22Rv1 (cell line): ENCODE results near the gene GYPA.
"Not testable (repeated sequence)": the region's sequence is repeated elsewhere in the genome, so short reads cannot be mapped to it uniquely, and the experiment has no call there.

ENCODE experiments used
- H3K27ac ChIP-seq: fragments of 450-650 bp; 2 replicates; pipeline ENCODE4 v1.5.1; 2017
- CTCF ChIP-seq: fragments of 450-650 bp; IDR thresholded peaks from 2 replicates; pipeline ENCODE4 v1.5.1; 2017; ENCODE audit warnings: mild to moderate bottlenecking
- ZFX ChIP-seq: fragments of 450-650 bp; IDR thresholded peaks from 2 replicates; pipeline ENCODE4 v1.6.1; 2017; ENCODE audit warnings: antibody characterized with exemption, borderline replicate concordance

The GYPA gene

GRCh38 chr4:144140594-144141295 lies at the start of gene GYPA:
Gene GYPA (minus strand): TSS chr4:144140718. CDS start chr4:144140635, 83 bp downstream.
- H3K27ac ChIP-seq = not testable (repeated sequence)

- TF ChIP-seq CTCF (no peak), ZFX (no peak)
- no peak overlapping the region for H3K27ac ChIP-seq
Measured at GRCh38 chr4:144190009-144190408, 49.5 kb upstream of the GYPA start.

GRCh38 chr4:144189121-144189520 lies 48.6 kb upstream of the GYPA start:
- H3K27ac ChIP-seq = no peak overlapping the region
- no peak for TF ChIP-seq CTCF
- no peak for TF ChIP-seq ZFX

GRCh38 chr4:144185086-144185485 lies 44.6 kb upstream of the GYPA start:
- no peak overlapping the region for H3K27ac ChIP-seq
- TF ChIP-seq ZFX = no peak
- no peak for TF ChIP-seq CTCF

- H3K27ac ChIP-seq = no peak overlapping the region
- TF ChIP-seq ZFX (no peak), CTCF (no peak)
Measured at GRCh38 chr4:144183165-144183564, 42.6 kb upstream of the GYPA start.

- no peak for TF ChIP-seq ZFX
- no peak for TF ChIP-seq CTCF
Measured at GRCh38 chr4:144181391-144181790, 40.9 kb upstream of the GYPA start.

DNA sequence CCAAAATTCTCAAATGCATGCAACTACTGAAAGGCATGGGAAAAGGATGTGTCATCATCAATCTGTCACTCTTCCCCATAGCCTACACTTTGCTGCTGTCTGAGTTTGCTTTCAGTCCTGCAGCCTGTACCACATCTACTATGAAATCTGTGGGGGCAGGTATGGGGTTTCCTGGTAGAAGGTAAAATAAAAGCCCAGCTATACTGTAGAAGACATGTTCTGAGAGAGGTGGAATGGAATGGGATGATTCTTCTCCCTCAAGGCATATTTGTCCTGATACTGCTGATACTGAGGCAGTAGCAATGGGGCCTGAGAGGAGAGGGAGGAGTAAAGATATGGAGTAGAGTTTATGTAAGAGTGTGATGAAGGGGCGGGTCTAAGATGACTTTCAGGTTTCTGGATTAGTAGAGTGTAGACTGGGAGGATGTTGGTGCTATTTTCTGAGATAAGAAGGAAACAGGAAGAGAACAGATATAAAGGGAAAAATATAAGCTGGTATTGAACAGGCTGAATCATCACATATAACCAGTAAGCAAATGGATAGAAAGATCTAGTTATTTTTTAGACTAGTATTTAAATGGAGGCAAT lies 38.7 kb upstream of the GYPA start:
- TF ChIP-seq CTCF (no peak), ZFX (no peak)
- H3K27ac ChIP-seq = no peak overlapping the region

More at GRCh38 chr4:144181391-144181790, 40.9 kb upstream of the GYPA start:
- no peak overlapping the region for H3K27ac ChIP-seq

DNA sequence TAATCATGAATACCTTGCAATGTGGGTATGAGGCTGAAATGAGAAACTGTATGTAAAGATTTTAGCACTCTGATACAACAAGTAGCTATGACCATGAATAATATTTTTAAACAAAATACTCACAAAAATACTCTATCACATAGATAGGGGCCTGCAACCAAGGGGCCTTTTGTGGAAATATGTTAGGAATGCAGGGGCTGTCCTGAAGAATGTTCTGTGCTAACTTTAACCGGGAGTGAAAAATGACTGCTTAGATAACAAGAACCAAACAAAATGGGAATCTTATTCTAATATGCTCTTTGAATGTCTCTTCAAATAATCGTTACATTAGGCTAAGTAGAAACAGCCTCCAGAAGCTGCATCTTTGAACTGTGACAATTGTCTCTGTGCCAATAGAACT lies 37.9 kb upstream of the GYPA start:
- no peak for TF ChIP-seq ZFX
- no peak for TF ChIP-seq CTCF
- no peak overlapping the region for H3K27ac ChIP-seq
